Stimulated activated CD4-positive, alpha-beta T cell treated with anti-CD3 and anti-CD28 coated beads, Interleukin-15, amount 100 ng/mL, for 48 hours (primary cell): ENCODE data around the gene GABPB1.

Source experiments
- DNase-seq, 2 donors: peaks; one replicate each; pipeline ENCODE4 v3.0.0-alpha.2; 2020; ENCODE audit warnings: low read depth in 2 of 2

GABPB1 gene

GRCh38 chr15:50278496-50278895 lies 76.5 kb downstream of the GABPB1 start:
- no peak for DNase-seq

GRCh38 chr15:50277370-50277769 lies 77.6 kb downstream of the GABPB1 start:
- DNase-seq: no peak

- no peak for DNase-seq
These were observed 79.1 kb downstream of the GABPB1 start for GRCh38 chr15:50275908-50276307.

GRCh38 chr15:50275091-50275490 lies 79.9 kb downstream of the GABPB1 start:
- DNase-seq: no peak

- DNase-seq: no peak
These were observed 87.4 kb downstream of the GABPB1 start for GRCh38 chr15:50267577-50267976.

- DNase-seq: no peak
These were observed 89.4 kb downstream of the GABPB1 start, which contains the start of gene HDC for GRCh38 chr15:50265620-50266019. TSS of gene HDC (minus strand) at chr15:50265726. CDS start at chr15:50265623, 103 bp downstream.

- peak in 1 of 2 donors; percentile 36 for DNase-seq
These were observed 92.5 kb downstream of the GABPB1 start for GRCh38 chr15:50262533-50262932.

- DNase-seq: no peak
These were observed 93.0 kb downstream of the GABPB1 start for GRCh38 chr15:50261981-50262380.

GRCh38 chr15:50260969-50261496 lies 94.0 kb downstream of the GABPB1 start:
- DNase-seq: no peak

GRCh38 chr15:50259276-50259675 lies 95.7 kb downstream of the GABPB1 start:
- no peak for DNase-seq

GRCh38 chr15:50257924-50258323 lies 97.1 kb downstream of the GABPB1 start:
- DNase-seq: no peak

GRCh38 chr15:50257332-50257731 lies 97.7 kb downstream of the GABPB1 start:
- DNase-seq: no peak

- DNase-seq: no peak
These were observed 98.6 kb downstream of the GABPB1 start for GRCh38 chr15:50256188-50257041.

- no peak for DNase-seq
These were observed 102.4 kb downstream of the GABPB1 start for GRCh38 chr15:50252556-50252955.

- DNase-seq: no peak
These were observed 103.3 kb downstream of the GABPB1 start for GRCh38 chr15:50251638-50252182.

- no peak for DNase-seq
These were observed 104.1 kb downstream of the GABPB1 start for GRCh38 chr15:50250760-50251394.

- no peak for DNase-seq
These were observed 105.3 kb downstream of the GABPB1 start for GRCh38 chr15:50249704-50250103.

GRCh38 chr15:50248994-50249582 lies 105.9 kb downstream of the GABPB1 start:
- DNase-seq: no peak

- DNase-seq: no peak
These were observed 107.0 kb downstream of the GABPB1 start for GRCh38 chr15:50247819-50248655.

GRCh38 chr15:50246631-50247030 lies 108.4 kb downstream of the GABPB1 start:
- DNase-seq: no peak

- no peak for DNase-seq
These were observed 109.9 kb downstream of the GABPB1 start for GRCh38 chr15:50244959-50245624.
